ENCODE data around the gene ZNF365. TPM values are rescaled to one million over a fixed set of nuclear protein-coding genes. Genes with fewer than 3 reads are reported as not detected.

Gene ZNF365
- total RNA-seq, 1 donor from 2014 or later, result 6.0 TPM

GRCh38 chr10:62379394-62379793, 5.2 kb downstream of the ZNF365 start:
- Mint-ChIP-seq H3K4me1 (ENCODE audit: low read depth) (peaks cover 50% of the 10 kb centered on the region), H3K27me3 (ENCODE audit: low read depth) (no peaks in the 10 kb centered on the region), H3K4me3 (ENCODE audit: unreplicated experiment) (no peak overlapping the region), H3K36me3 (ENCODE audit: low read depth) (peaks cover 3% of the 10 kb centered on the region), H3K27ac (ENCODE audit: unreplicated experiment) (peak overlapping the region; percentile 5), H3K9me3 (ENCODE audit: low read depth) (no peaks in the 10 kb centered on the region)
- TF ChIP-seq CTCF (IDR thresholded peaks at IDR 0.05), result no peak
- DNase-seq (ENCODE audit: low spot score), result no peak

GRCh38 chr10:62380016-62380415, 5.8 kb downstream of the ZNF365 start:
- peaks cover 3% of the 10 kb centered on the region for H3K36me3 Mint-ChIP-seq (ENCODE audit: low read depth)
- H3K27ac Mint-ChIP-seq (ENCODE audit: unreplicated experiment), result no peak overlapping the region
- H3K4me3 Mint-ChIP-seq (ENCODE audit: unreplicated experiment), result no peak overlapping the region
- H3K9me3 Mint-ChIP-seq (ENCODE audit: low read depth), result no peaks in the 10 kb centered on the region
- TF ChIP-seq CTCF (IDR thresholded peaks at IDR 0.05), result no peak
- DNase-seq (ENCODE audit: low spot score), result no peak
- no peaks in the 10 kb centered on the region for H3K27me3 Mint-ChIP-seq (ENCODE audit: low read depth)
- peaks cover 52% of the 10 kb centered on the region for H3K4me1 Mint-ChIP-seq (ENCODE audit: low read depth)

GRCh38 chr10:62381385-62382102, 7.4 kb downstream of the ZNF365 start:
- H3K9me3 Mint-ChIP-seq (ENCODE audit: low read depth), result no peaks in the 10 kb centered on the region
- H3K27ac Mint-ChIP-seq (ENCODE audit: unreplicated experiment), result no peak overlapping the region
- H3K27me3 Mint-ChIP-seq (ENCODE audit: low read depth), result no peaks in the 10 kb centered on the region
- H3K4me3 Mint-ChIP-seq (ENCODE audit: unreplicated experiment), result no peak overlapping the region
- H3K4me1 Mint-ChIP-seq (ENCODE audit: low read depth), result peaks cover 57% of the 10 kb centered on the region
- peaks cover 1% of the 10 kb centered on the region for H3K36me3 Mint-ChIP-seq (ENCODE audit: low read depth)
- TF ChIP-seq CTCF (IDR thresholded peaks at IDR 0.05), result no peak
- no peak for DNase-seq (ENCODE audit: low spot score)

- no peak for DNase-seq (ENCODE audit: low spot score)
- Mint-ChIP-seq H3K9me3 (ENCODE audit: low read depth) (no peaks in the 10 kb centered on the region), H3K27me3 (ENCODE audit: low read depth) (no peaks in the 10 kb centered on the region), H3K4me3 (ENCODE audit: unreplicated experiment) (no peak overlapping the region), H3K36me3 (ENCODE audit: low read depth) (no peaks in the 10 kb centered on the region), H3K4me1 (ENCODE audit: low read depth) (peaks cover 65% of the 10 kb centered on the region), H3K27ac (ENCODE audit: unreplicated experiment) (no peak overlapping the region)
- TF ChIP-seq CTCF (IDR thresholded peaks at IDR 0.05), result no peak
Observed at GRCh38 chr10:62382831-62383230, 8.7 kb downstream of the ZNF365 start.

DNA sequence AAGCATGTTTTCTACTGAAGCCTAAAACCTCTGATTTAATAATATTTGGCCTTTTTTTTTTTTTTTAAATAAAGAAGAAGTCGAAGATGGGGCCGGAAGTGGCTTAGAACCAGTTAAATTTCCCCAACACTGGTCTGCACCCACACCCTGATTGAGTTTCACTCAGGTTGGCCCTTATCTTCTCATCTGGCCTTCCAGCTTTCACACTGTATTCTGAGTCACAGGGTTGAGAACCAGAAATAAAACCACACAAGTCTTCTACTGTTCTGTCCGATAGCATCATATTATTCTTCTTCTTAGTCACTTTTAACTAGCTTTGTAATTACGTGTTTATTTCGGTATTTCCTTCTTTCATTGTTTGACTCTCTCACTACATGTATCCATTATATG, 9.9 kb downstream of the ZNF365 start:
- Mint-ChIP-seq H3K9me3 (ENCODE audit: low read depth) (no peaks in the 10 kb centered on the region), H3K27me3 (ENCODE audit: low read depth) (no peaks in the 10 kb centered on the region), H3K27ac (ENCODE audit: unreplicated experiment) (no peak overlapping the region), H3K4me1 (ENCODE audit: low read depth) (peaks cover 60% of the 10 kb centered on the region), H3K36me3 (ENCODE audit: low read depth) (peaks cover 6% of the 10 kb centered on the region), H3K4me3 (ENCODE audit: unreplicated experiment) (no peak overlapping the region)
- no peak for DNase-seq (ENCODE audit: low spot score)
- TF ChIP-seq CTCF (IDR thresholded peaks at IDR 0.05), result no peak
